NT2/D1 (cell line): ENCODE results near the gene RIPPLY2.

Experiments used
- SUZ12 ChIP-seq: IDR thresholded peaks from 2 replicates; pipeline ENCODE4 v1.6.1; 2011; ENCODE audit not compliant: insufficient read length, insufficient read depth; ENCODE audit errors: extremely low read depth
- YY1 ChIP-seq: IDR thresholded peaks from 2 replicates; pipeline ENCODE4 v1.6.1; 2011; ENCODE audit not compliant: insufficient read length, insufficient read depth

GRCh38 chr6:83860359-83860755 is 7.2 kb downstream of the RIPPLY2 start:
- TF ChIP-seq YY1 (no peak), SUZ12 (no peak)
